Adrenal gland (tissue), 5 donors: ENCODE measurements around the gene MAP4K1.

Experiments used
- CTCF ChIP-seq, 6 experiments: fragments of 450-650 bp in 4 of 6; fragments of 200-600 bp in 2 of 6; sonication (generic) in 1 of 6; IDR thresholded peaks; 1 replicate in 5 of 6; 2 replicates in 1 of 6; pipeline versions ENCODE4 v1.5.1 to v1.8.0; 2016 to 2021; ENCODE audit warnings: antibody characterized with exemption in 6 of 6, mild to moderate bottlenecking in 2 of 6, moderate library complexity in 1 of 6
- POLR2A ChIP-seq, 2 donors: fragments of 450-650 bp; IDR thresholded peaks; one replicate each; pipeline ENCODE4 v1.6.1; 2017; ENCODE audit warnings: antibody characterized with exemption in 2 of 2, mild to moderate bottlenecking in 2 of 2, moderate library complexity in 1 of 2
- donor health status: DM: no; HTN: no; CAD: no.

GRCh38 chr19:38648769-38649304 lies 31.1 kb upstream of the MAP4K1 start:
- TF ChIP-seq POLR2A (IDR thresholded peaks at IDR 0.05) (no peak), CTCF (IDR thresholded peaks at IDR 0.05) (no peak)
